Endothelial cell of umbilical vein (primary cell): ENCODE measurements around the gene JAM2. TPM values are rescaled to one million over a fixed set of nuclear protein-coding genes. Genes with fewer than 3 reads are reported as not detected.

ENCODE experiments used
- BruUV-seq: library from RNA; stranded (reverse); fragments of 400-500 nt; replicated peaks from 2 replicates; lab custom pipeline; 2021; lab: Mats Ljungman, UMichigan
- CTCF ChIA-PET: fragments of 300-600, 350-600 bp; sonication (Branson Sonifier 250); formaldehyde crosslinking; loops from one replicate; lab custom pipeline; 2021; ENCODE audit warnings: antibody characterized with exemption, inconsistent platforms; lab: Charles Lee
- POLR2A ChIA-PET: fragments of 300-600, 350-600 bp; sonication (Branson Sonifier 250); formaldehyde crosslinking; loops from one replicate; lab custom pipeline; 2021; ENCODE audit warnings: antibody characterized with exemption, inconsistent platforms; lab: Charles Lee
- DNase-seq: peaks from one replicate; pipeline ENCODE4 v3.0.0-alpha.2; 2011; ENCODE audit warnings: low read depth, low spot score
- FAIRE-seq: peaks from 2 replicates; lab custom pipeline; 2011; peaks lifted over from hg19 to GRCh38; lab: Jason Lieb, UNC
- H2AFZ ChIP-seq: 2 replicates; pipeline ENCODE4 v1.6.0; 2012; ENCODE audit warnings: low read depth, low read length, control low read depth, inconsistent platforms
- H3K27ac ChIP-seq: 2 replicates; pipeline ENCODE4 v1.5.1; 2011; ENCODE audit warnings: low read depth, mild to moderate bottlenecking, control low read depth, low read length, moderate library complexity; ENCODE audit not compliant: insufficient read depth
- H3K27me3 ChIP-seq, 2 experiments: 2 replicates each; pipeline versions ENCODE4 v1.6.0 to v1.6.1; 2011; ENCODE audit warnings: low read length in 2 of 2, mixed read lengths in 1 of 2; ENCODE audit not compliant: control insufficient read depth in 2 of 2, insufficient read depth in 2 of 2
- H3K36me3 ChIP-seq, 2 experiments: 2 replicates in 1 of 2; 3 replicates in 1 of 2; pipeline ENCODE4 v1.5.1; 2011; ENCODE audit warnings: low read length in 2 of 2, mild to moderate bottlenecking in 1 of 2, moderate library complexity in 1 of 2; ENCODE audit not compliant: control insufficient read depth in 2 of 2, insufficient read depth in 2 of 2; ENCODE audit errors: extremely low read depth in 1 of 2
- H3K4me1 ChIP-seq: 3 replicates; pipeline ENCODE4 v1.5.1; 2011; ENCODE audit warnings: mild to moderate bottlenecking, low read length; ENCODE audit not compliant: control insufficient read depth, insufficient read depth; ENCODE audit errors: extremely low read depth
- H3K4me2 ChIP-seq: 2 replicates; pipeline ENCODE4 v1.6.1; 2011; ENCODE audit warnings: low read length, control low read depth, mixed read lengths; ENCODE audit not compliant: insufficient read depth
- H3K4me3 ChIP-seq, 3 experiments: fragments of 200-600 bp in 1 of 3; sonication (generic), shearing (Covaris generic) in 1 of 3; replicated peaks in 1 of 3; 2 replicates each; pipeline ENCODE4 v1.5.1; 2011 to 2016; ENCODE audit warnings: control low read depth in 3 of 3, low read length in 3 of 3, mild to moderate bottlenecking in 2 of 3, inconsistent platforms in 1 of 3, low read depth in 1 of 3, moderate library complexity in 1 of 3; ENCODE audit not compliant: insufficient read depth in 1 of 3
- H3K79me2 ChIP-seq: 2 replicates; pipeline ENCODE4 v1.6.0; 2012; ENCODE audit warnings: low read length, inconsistent platforms; ENCODE audit not compliant: control insufficient read depth, insufficient read depth
- H3K9ac ChIP-seq: replicated peaks from 2 replicates; pipeline ENCODE3; 2011; ENCODE audit warnings: low read length, control low read depth; ENCODE audit not compliant: insufficient read depth; ENCODE audit errors: extremely low read depth
- H3K9me1 ChIP-seq: replicated peaks from 3 replicates; pipeline ENCODE4 v1.6.0; 2011; ENCODE audit warnings: mild to moderate bottlenecking, low read length; ENCODE audit not compliant: control insufficient read depth, insufficient read depth; ENCODE audit errors: extremely low read depth
- H3K9me3 ChIP-seq: replicated peaks from 2 replicates; pipeline ENCODE4 v1.5.1; 2012; ENCODE audit warnings: low read length, inconsistent platforms; ENCODE audit not compliant: control insufficient read depth, insufficient read depth
- H4K20me1 ChIP-seq: replicated peaks from 2 replicates; pipeline ENCODE3; 2011; ENCODE audit warnings: mild to moderate bottlenecking, low read length; ENCODE audit not compliant: control insufficient read depth, insufficient read depth; ENCODE audit errors: extremely low read depth
- CTCF ChIP-seq, 2 donors: IDR thresholded peaks; 1 replicate in 1 of 2; 2 replicates in 1 of 2; pipeline ENCODE4 v1.5.1; 2011; ENCODE audit warnings: low read length in 2 of 2, mild to moderate bottlenecking in 2 of 2, moderate library complexity in 2 of 2, control low read depth in 1 of 2, inconsistent platforms in 1 of 2, low read depth in 1 of 2; ENCODE audit not compliant: insufficient read depth in 1 of 2; ENCODE audit errors: extremely low read depth in 1 of 2
- EZH2 ChIP-seq: IDR thresholded peaks from 2 replicates; pipeline ENCODE4 v1.6.1; 2012; ENCODE audit warnings: borderline replicate concordance, low read depth, mild to moderate bottlenecking, moderate library complexity, low read length, inconsistent platforms; ENCODE audit not compliant: severe bottlenecking
- FOS ChIP-seq: IDR thresholded peaks from 2 replicates; pipeline ENCODE4 v1.6.1; 2011; ENCODE audit warnings: mild to moderate bottlenecking, low read length, moderate library complexity, borderline replicate concordance; ENCODE audit not compliant: insufficient read depth
- GATA2 ChIP-seq: IDR thresholded peaks from 2 replicates; pipeline ENCODE4 v1.7.0; 2011; ENCODE audit warnings: low read depth, mild to moderate bottlenecking, moderate library complexity, mixed read lengths, low read length; ENCODE audit not compliant: insufficient read length, insufficient read depth
- JUN ChIP-seq: IDR thresholded peaks from 2 replicates; pipeline ENCODE4 v1.6.1; 2011; ENCODE audit warnings: borderline replicate concordance, low read depth; ENCODE audit not compliant: insufficient read length, insufficient read depth
- MYC ChIP-seq: IDR thresholded peaks from one replicate; pipeline ENCODE4 v1.6.1; 2011; ENCODE audit warnings: mild to moderate bottlenecking, low read depth, low read length
- POLR2A ChIP-seq: IDR thresholded peaks from 2 replicates; pipeline ENCODE4 v1.6.1; 2012; ENCODE audit warnings: low read depth, mild to moderate bottlenecking, control low read depth, low read length
- POLR2AphosphoS5 ChIP-seq: IDR thresholded peaks from 2 replicates; pipeline ENCODE4 v1.6.1; 2012; ENCODE audit warnings: low read depth, mild to moderate bottlenecking, control low read depth, low read length, moderate library complexity; ENCODE audit not compliant: insufficient read depth
- dilution Hi-C: fragments of 300-500 bp; cut with MboI; formaldehyde crosslinking; loops from one replicate; pipeline ENCODE4 v1.15.0; 2019; ENCODE audit warnings: low sequenced_read_pairs; ENCODE audit not compliant: extremely low pct_ligation_motif_present
- intact Hi-C: fragments of 100-400 bp; cut with micrococcal nuclease; formaldehyde crosslinking; loops from one replicate; pipeline ENCODE4 v1.10.0; 2022
- polyA plus RNA-seq, 4 experiments: library from polyadenylated mRNA; depleted of rRNA in 3 of 4; stranded (reverse) in 3 of 4; unstranded in 1 of 4; fragments of >200 nt; gene quantifications; 2 replicates each; pipeline versions ENCODE4 v1.2.1 to v1.2.3, GENCODE V29; 2011 to 2012; ENCODE audit warnings: missing spikeins in 1 of 4
- total RNA-seq: library from RNA; stranded (reverse); gene quantifications from 2 replicates; pipeline ENCODE4 v1.2.3, GENCODE V29; 2021
- TF ChIP-seq, protein P1 (sequence below): IDR thresholded peaks from 2 replicates; pipeline ENCODE4 v1.6.1; 2011; ENCODE audit not compliant: insufficient read depth, insufficient read length

JAM2 gene
- total and polyA plus RNA-seq, 2 donors (not counting 3 experiments of a cell fraction or from before 2014, with no cell fraction given), result 0.14 to 0.20 TPM

DNA sequence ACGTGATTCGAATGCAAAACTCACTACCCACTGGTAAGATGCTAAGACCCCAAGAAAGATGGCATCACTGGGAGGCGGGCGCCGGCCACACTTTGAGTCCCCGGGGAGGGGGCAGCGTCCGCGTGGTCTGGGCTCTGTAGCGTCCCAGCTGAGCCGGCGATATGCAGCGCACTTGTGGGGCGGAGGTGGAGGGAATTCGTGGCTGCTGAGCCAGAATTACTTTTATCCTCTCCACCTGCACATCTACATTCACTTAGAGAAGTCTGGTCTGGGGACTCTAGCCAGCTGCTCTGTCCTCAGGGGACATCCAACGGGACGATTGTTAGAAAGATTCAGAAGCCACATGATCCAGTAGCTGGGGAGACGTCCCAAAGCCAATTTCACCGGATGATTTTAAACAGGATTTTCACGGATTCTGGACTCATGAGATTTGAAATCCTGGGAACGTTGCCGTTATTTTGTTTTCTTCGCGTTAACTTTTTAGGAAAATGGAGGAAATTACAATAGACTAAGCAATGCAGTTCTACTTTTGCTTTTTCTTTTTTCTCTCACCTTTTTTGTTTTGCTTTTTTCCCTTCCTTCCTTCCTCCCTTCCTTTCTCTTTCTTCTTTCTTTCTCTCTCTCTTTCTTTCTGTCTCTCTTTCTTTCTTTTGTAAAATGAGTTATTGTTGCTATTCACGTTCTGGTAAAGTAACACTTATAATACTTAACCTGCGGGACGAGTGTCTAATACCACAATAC lies 1.3 kb downstream of the JAM2 start:
- peaks cover 16 to 38% of the 10 kb centered on the region in 2 experiments for H3K27me3 ChIP-seq
- dilution Hi-C loops (no loop called here), intact Hi-C loops (no loop called here)
- peaks cover 12% of the 10 kb centered on the region for H3K4me1 ChIP-seq
- H3K9ac ChIP-seq, result no peak overlapping the region
- ChIA-PET POLR2A (no interaction called here), CTCF (no interaction called here)
- H4K20me1 ChIP-seq, result no peaks in the 10 kb centered on the region
- no TSS peak for BruUV-seq
- H3K4me2 ChIP-seq, result peak overlapping the region; percentile 83
- peak overlapping the region; percentile 83 for H2AFZ ChIP-seq
- H3K79me2 ChIP-seq, result no peaks in the 10 kb centered on the region
- H3K36me3 ChIP-seq, result no peaks in the 10 kb centered on the region
- H3K9me1 ChIP-seq, result no peaks in the 10 kb centered on the region
- H3K9me3 ChIP-seq, result no peaks in the 10 kb centered on the region
- DNase-seq, result peak; percentile 6
- TF ChIP-seq JUN (no peak), MYC (no peak), FOS (no peak), EZH2 (no peak), POLR2A (no peak), CTCF (IDR thresholded peaks at IDR 0.05; ENCODE audit: extremely low read depth in 1 of 2, insufficient read depth in 1 of 2, low read depth in 1 of 2, low read length in 2 of 2) (no peak), POLR2AphosphoS5 (no peak), GATA2 (no peak)
- TF ChIP-seq, protein P1, sequence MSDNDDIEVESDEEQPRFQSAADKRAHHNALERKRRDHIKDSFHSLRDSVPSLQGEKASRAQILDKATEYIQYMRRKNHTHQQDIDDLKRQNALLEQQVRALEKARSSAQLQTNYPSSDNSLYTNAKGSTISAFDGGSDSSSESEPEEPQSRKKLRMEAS, result no peak
- peak overlapping the region; percentile 31 to 59 (median 59) for H3K4me3 ChIP-seq
- H3K27ac ChIP-seq, result no peak overlapping the region
- FAIRE-seq, result peak; percentile 38
